B cell (primary cell): ENCODE results near the gene WDR43. TPM values are rescaled to one million over a fixed set of nuclear protein-coding genes. Genes with fewer than 3 reads are reported as not detected.
A peak's percentile ranks its signal among the peaks of the same experiment; 100 is the strongest.

Experiments used
- ATAC-seq: fragments of 200-7000 bp; cut with Tn5 transposase; one replicate; pipeline ENCODE4 v1.10.0; 2021; ENCODE audit warnings: low read depth, mild to moderate bottlenecking, moderate number of reproducible peaks, moderate library complexity
- CTCF ChIA-PET: fragments of 350-600 bp; sonication (Branson Sonifier 250); formaldehyde crosslinking; loops from one replicate; lab custom pipeline; 2021; ENCODE audit warnings: antibody characterized with exemption, inconsistent platforms; lab: Charles Lee
- POLR2A ChIA-PET: fragments of 350-600 bp; sonication (Branson Sonifier 250); formaldehyde crosslinking; loops from one replicate; lab custom pipeline; 2021; ENCODE audit warnings: antibody characterized with exemption; lab: Charles Lee
- DNase-seq: peaks from one replicate; pipeline ENCODE4 v3.0.0; 2013
- H2AFZ ChIP-seq: 2 replicates; pipeline ENCODE4 v1.6.1; 2012; ENCODE audit warnings: mild to moderate bottlenecking, low read depth, low read length; ENCODE audit not compliant: insufficient read depth, poor library complexity, severe bottlenecking
- H3K27ac ChIP-seq, 2 donors: 1 replicate in 1 of 2; 2 replicates in 1 of 2; pipeline ENCODE4 v1.5.1; 2012 to 2013; ENCODE audit warnings: low read length in 2 of 2, mild to moderate bottlenecking in 2 of 2, moderate library complexity in 1 of 2
- H3K27me3 ChIP-seq, 4 experiments: fragments of 200-600 bp in 1 of 4; sonication (generic) in 1 of 4; replicated peaks in 1 of 4; 1 replicate in 2 of 4; 2 replicates in 2 of 4; pipeline versions ENCODE4 v1.6.1 to v1.7.0; 2013 to 2016; ENCODE audit warnings: low read length in 3 of 4, mild to moderate bottlenecking in 2 of 4, mixed read lengths in 1 of 4, moderate library complexity in 1 of 4; ENCODE audit not compliant: insufficient read depth in 4 of 4, control insufficient read depth in 3 of 4; ENCODE audit errors: control extremely low read depth in 1 of 4
- H3K36me3 ChIP-seq, 2 experiments: replicated peaks in 1 of 2; 1 replicate in 1 of 2; 2 replicates in 1 of 2; pipeline versions ENCODE4 v1.6.1 to v1.7.1; 2013; ENCODE audit warnings: low read length in 1 of 2; ENCODE audit not compliant: insufficient read depth in 2 of 2, control insufficient read depth in 1 of 2; ENCODE audit errors: control extremely low read depth in 1 of 2, extremely low read depth in 1 of 2
- H3K4me1 ChIP-seq, 2 donors: fragments of 200-600 bp in 1 of 2; sonication (generic) in 1 of 2; 1 replicate in 1 of 2; 2 replicates in 1 of 2; pipeline versions ENCODE4 v1.5.1 to v1.6.1; 2013 to 2017; ENCODE audit warnings: low read length in 2 of 2; ENCODE audit not compliant: control insufficient read depth in 2 of 2, insufficient read depth in 2 of 2
- H3K4me2 ChIP-seq: replicated peaks from 2 replicates; pipeline ENCODE3; 2012; ENCODE audit warnings: mild to moderate bottlenecking, low read depth, low read length; ENCODE audit not compliant: poor library complexity, severe bottlenecking
- H3K4me3 ChIP-seq, 5 experiments: fragments of 200-600 bp in 1 of 5; sonication (generic) in 1 of 5; 1 replicate in 3 of 5; 2 replicates in 2 of 5; pipeline versions ENCODE4 v1.5.1 to v1.7.0; 2011 to 2016; ENCODE audit warnings: low read length in 4 of 5, mild to moderate bottlenecking in 4 of 5, low read depth in 2 of 5, control low read depth in 1 of 5, moderate library complexity in 1 of 5; ENCODE audit not compliant: insufficient read depth in 1 of 5; ENCODE audit errors: control extremely low read depth in 1 of 5, extremely low read depth in 1 of 5
- H3K79me2 ChIP-seq: fragments of 200-600 bp; sonication (generic); one replicate; pipeline ENCODE4 v1.6.0; 2016; ENCODE audit warnings: low read length; ENCODE audit not compliant: control insufficient read depth, insufficient read depth
- H3K9ac ChIP-seq: fragments of 200-600 bp; sonication (generic); 2 replicates; pipeline ENCODE4 v1.6.1; 2017; ENCODE audit warnings: mild to moderate bottlenecking, low read length, moderate library complexity
- H3K9me3 ChIP-seq, 3 donors: one replicate each; pipeline versions ENCODE4 v1.6.1 to v1.7.1; 2013; ENCODE audit warnings: low read length in 2 of 3; ENCODE audit not compliant: control insufficient read depth in 2 of 3, insufficient read depth in 1 of 3; ENCODE audit errors: control extremely low read depth in 1 of 3
- H4K20me1 ChIP-seq: 2 replicates; pipeline ENCODE4 v1.6.0; 2012; ENCODE audit warnings: mild to moderate bottlenecking, low read length; ENCODE audit not compliant: insufficient read depth, control insufficient read depth, poor library complexity, severe bottlenecking
- H3K27ac Mint-ChIP-seq: one replicate; pipeline ENCODE4 v1.8.0; 2021; ENCODE audit warnings: mixed read lengths
- H3K27me3 Mint-ChIP-seq: one replicate; pipeline ENCODE4 v1.8.0; 2021; ENCODE audit warnings: mixed read lengths
- H3K4me1 Mint-ChIP-seq: one replicate; pipeline ENCODE4 v1.8.0; 2021; ENCODE audit warnings: mixed read lengths
- H3K4me3 Mint-ChIP-seq: one replicate; pipeline ENCODE4 v1.8.0; 2021; ENCODE audit warnings: mixed read lengths
- H3K9me3 Mint-ChIP-seq: one replicate; pipeline ENCODE4 v1.8.0; 2022; ENCODE audit warnings: mixed read lengths; ENCODE audit not compliant: insufficient read depth
- CTCF ChIP-seq: fragments of 200-600 bp; IDR thresholded peaks from one replicate; pipeline ENCODE4 v1.8.0; 2022; ENCODE audit warnings: antibody characterized with exemption, mild to moderate bottlenecking
- EZH2 ChIP-seq: IDR thresholded peaks from 2 replicates; pipeline ENCODE4 v1.6.1; 2012; ENCODE audit warnings: borderline replicate concordance, low read depth, mild to moderate bottlenecking, moderate library complexity, low read length; ENCODE audit not compliant: insufficient read depth, poor library complexity, severe bottlenecking
- WGBS: methylation state at CpG from one replicate; pipeline ENCODE4 v1.1.5; 2013; ENCODE audit warnings: missing lambda C conversion rate; ENCODE audit not compliant: insufficient coverage; 5-methylcytosine and 5-hydroxymethylcytosine counted together
- intact Hi-C: fragments of 100-400 bp; cut with micrococcal nuclease; formaldehyde crosslinking; loops from one replicate; pipeline ENCODE4 v1.10.0; 2022
- polyA plus RNA-seq: library from polyadenylated mRNA; depleted of rRNA; stranded (reverse); fragments of >200 nt; gene quantifications from 2 replicates; pipeline ENCODE4 v1.2.3, GENCODE V29; 2012
- total RNA-seq, 2 donors: library from RNA; stranded (reverse); fragments of 120-200 nt in 1 of 2; gene quantifications; 1 replicate in 1 of 2; 2 replicates in 1 of 2; pipeline versions ENCODE4 v1.2.3 to v1.2.4, GENCODE V29; 2013 to 2022

Gene WDR43
- total and polyA plus RNA-seq, 2 donors (not counting 1 experiment from before 2014, with no cell fraction given), result 22.5 to 51.0 TPM

- ATAC-seq (peak; percentile 4), DNase-seq (no peak)
- Histone ChIP-seq H3K36me3 (peaks cover 0 to 9% of the 10 kb centered on the region in 2 experiments), H3K27ac (peak overlapping the region; percentile 85 to 94), H3K4me1 (peaks cover 23% of the 10 kb centered on the region in 2 donors), H2AFZ (peak overlapping the region; percentile 91), H3K4me2 (peak overlapping the region; percentile 75), H4K20me1 (peaks cover 13% of the 10 kb centered on the region), H3K9me3 (no peaks in the 10 kb centered on the region), H3K9ac (peak overlapping the region; percentile 97), H3K4me3 (peak overlapping the region; percentile 71 to 92 (median 90)), H3K79me2 (peaks cover 48% of the 10 kb centered on the region), H3K27me3 (no peaks in the 10 kb centered on the region)
- Mint-ChIP-seq H3K27me3 (no peaks in the 10 kb centered on the region), H3K4me1 (peaks cover 34% of the 10 kb centered on the region), H3K27ac (peak overlapping the region; percentile 100), H3K4me3 (peak overlapping the region; percentile 99), H3K9me3 (no peaks in the 10 kb centered on the region)
- ChIA-PET CTCF (interaction anchor here (1.0 to 2.6 kb wide), 4 partner anchors 22 to 302 kb away, joined by 3 to 10 read pairs (median 3); partner anchors contain the start of gene WDR43), POLR2A (interaction anchor here (0.8 to 2.5 kb wide), 5 partner anchors 25 to 1278 kb away, joined by 3 to 35 read pairs (median 4); partner anchors contain the start of genes PPP1CB and WDR43)
- TF ChIP-seq CTCF, result no peak
- no peak for TF ChIP-seq EZH2
- WGBS, result under 1% methylated on average over 28 of the region's 29 CpGs
- intact Hi-C loops, result loop anchor here (1.0 to 10.0 kb wide), 5 partner anchors 25 to 1785 kb away; partner anchors contain the start of genes KHK, PPP1CB, SPDYA and WDR43
Observed at GRCh38 chr2:28869494-28870145, 24.8 kb upstream of the WDR43 start.
